Nucleus accumbens (tissue), 56 donors: ENCODE results near the gene RPS6KA4.

ENCODE experiments used
- DNase-seq, 56 donors: peaks; one replicate each; lab custom pipeline; 2025; lab: John Stamatoyannopoulos, UW

Gene RPS6KA4

GRCh38 chr11:64343767-64344559 lies 15.0 kb upstream of the RPS6KA4 start:
- DNase-seq: no peak

- DNase-seq: no peak
Measured at GRCh38 chr11:64344787-64345186, 14.2 kb upstream of the RPS6KA4 start.

GRCh38 chr11:64347193-64347867 lies 11.6 kb upstream of the RPS6KA4 start:
- no peak for DNase-seq

GRCh38 chr11:64348383-64349024 lies 10.5 kb upstream of the RPS6KA4 start:
- peak in 2 of 56 donors; percentile 21 to 37 for DNase-seq

GRCh38 chr11:64349025-64349387 lies 10.0 kb upstream of the RPS6KA4 start:
- DNase-seq: no peak

- no peak for DNase-seq
Measured at GRCh38 chr11:64349404-64349803, 9.6 kb upstream of the RPS6KA4 start.

GRCh38 chr11:64351136-64351631 lies 7.8 kb upstream of the RPS6KA4 start:
- no peak for DNase-seq

GRCh38 chr11:64352099-64352994 lies 6.6 kb upstream of the RPS6KA4 start:
- no peak for DNase-seq

GRCh38 chr11:64352995-64353714 lies 5.8 kb upstream of the RPS6KA4 start:
- DNase-seq: no peak

GRCh38 chr11:64353715-64354506 lies 5.1 kb upstream of the RPS6KA4 start:
- no peak for DNase-seq

GRCh38 chr11:64355078-64355940 lies 3.7 kb upstream of the RPS6KA4 start:
- peak in 47 of 56 donors; percentile 14 to 80 (median 50) for DNase-seq

GRCh38 chr11:64356498-64357411 lies 2.2 kb upstream of the RPS6KA4 start:
- no peak for DNase-seq

- no peak for DNase-seq
Measured at GRCh38 chr11:64357446-64357845, 1.5 kb upstream of the RPS6KA4 start.

GRCh38 chr11:64357904-64358535 lies 942 bp upstream of the RPS6KA4 start:
- DNase-seq: no peak

- peak in 2 of 56 donors; percentile 54 to 58 for DNase-seq
Measured at GRCh38 chr11:64358536-64358906, 441 bp upstream of the RPS6KA4 start.

- peak in 39 of 56 donors; percentile 15 to 86 (median 61) for DNase-seq
Measured at GRCh38 chr11:64359712-64360445, 917 bp downstream of the RPS6KA4 start.
